ENCODE results near the gene ITIH3.

Gene ITIH3

GRCh38 chr3:52790741-52791140 is 3.9 kb upstream of the ITIH3 start:
- H3K4me1 ChIP-seq (ENCODE audit: control insufficient read depth in 1 of 2, insufficient read depth in 2 of 2, low read length in 2 of 2): no peaks in the 10 kb centered on the region
- H3K9me3 ChIP-seq (ENCODE audit: control insufficient read depth in 1 of 2, low read length in 2 of 2): no peaks in the 10 kb centered on the region
- H3K27ac ChIP-seq (ENCODE audit: low read length): no peak overlapping the region
- no peaks in the 10 kb centered on the region for H3K36me3 ChIP-seq (ENCODE audit: control insufficient read depth in 1 of 2, insufficient read depth in 2 of 2, low read length in 2 of 2)
- H3K27me3 ChIP-seq (ENCODE audit: low read depth, low read length): no peaks in the 10 kb centered on the region
- H3K4me3 ChIP-seq (ENCODE audit: low read depth in 1 of 2, low read length in 2 of 2): no peak overlapping the region

- H3K36me3 ChIP-seq (ENCODE audit: control insufficient read depth in 1 of 2, insufficient read depth in 2 of 2, low read length in 2 of 2): no peaks in the 10 kb centered on the region
- H3K27ac ChIP-seq (ENCODE audit: low read length): no peak overlapping the region
- H3K4me1 ChIP-seq (ENCODE audit: control insufficient read depth in 1 of 2, insufficient read depth in 2 of 2, low read length in 2 of 2): no peaks in the 10 kb centered on the region
- no peaks in the 10 kb centered on the region for H3K9me3 ChIP-seq (ENCODE audit: control insufficient read depth in 1 of 2, low read length in 2 of 2)
- no peak overlapping the region for H3K4me3 ChIP-seq (ENCODE audit: low read depth in 1 of 2, low read length in 2 of 2)
- H3K27me3 ChIP-seq (ENCODE audit: low read depth, low read length): no peaks in the 10 kb centered on the region
Observed at GRCh38 chr3:52791366-52791765, 3.2 kb upstream of the ITIH3 start.

GRCh38 chr3:52791928-52792327 is 2.7 kb upstream of the ITIH3 start:
- Histone ChIP-seq H3K27ac (ENCODE audit: low read length) (no peak overlapping the region), H3K36me3 (ENCODE audit: control insufficient read depth in 1 of 2, insufficient read depth in 2 of 2, low read length in 2 of 2) (no peaks in the 10 kb centered on the region), H3K4me3 (ENCODE audit: low read depth in 1 of 2, low read length in 2 of 2) (no peak overlapping the region), H3K4me1 (ENCODE audit: control insufficient read depth in 1 of 2, insufficient read depth in 2 of 2, low read length in 2 of 2) (no peaks in the 10 kb centered on the region), H3K27me3 (ENCODE audit: low read depth, low read length) (no peaks in the 10 kb centered on the region), H3K9me3 (ENCODE audit: control insufficient read depth in 1 of 2, low read length in 2 of 2) (no peaks in the 10 kb centered on the region)

- Histone ChIP-seq H3K4me3 (ENCODE audit: low read depth in 1 of 2, low read length in 2 of 2) (no peak overlapping the region), H3K27me3 (ENCODE audit: low read depth, low read length) (no peaks in the 10 kb centered on the region), H3K9me3 (ENCODE audit: control insufficient read depth in 1 of 2, low read length in 2 of 2) (no peaks in the 10 kb centered on the region), H3K36me3 (ENCODE audit: control insufficient read depth in 1 of 2, insufficient read depth in 2 of 2, low read length in 2 of 2) (no peaks in the 10 kb centered on the region), H3K27ac (ENCODE audit: low read length) (no peak overlapping the region), H3K4me1 (ENCODE audit: control insufficient read depth in 1 of 2, insufficient read depth in 2 of 2, low read length in 2 of 2) (no peaks in the 10 kb centered on the region)
Observed at GRCh38 chr3:52792413-52792812, 2.2 kb upstream of the ITIH3 start.

DNA sequence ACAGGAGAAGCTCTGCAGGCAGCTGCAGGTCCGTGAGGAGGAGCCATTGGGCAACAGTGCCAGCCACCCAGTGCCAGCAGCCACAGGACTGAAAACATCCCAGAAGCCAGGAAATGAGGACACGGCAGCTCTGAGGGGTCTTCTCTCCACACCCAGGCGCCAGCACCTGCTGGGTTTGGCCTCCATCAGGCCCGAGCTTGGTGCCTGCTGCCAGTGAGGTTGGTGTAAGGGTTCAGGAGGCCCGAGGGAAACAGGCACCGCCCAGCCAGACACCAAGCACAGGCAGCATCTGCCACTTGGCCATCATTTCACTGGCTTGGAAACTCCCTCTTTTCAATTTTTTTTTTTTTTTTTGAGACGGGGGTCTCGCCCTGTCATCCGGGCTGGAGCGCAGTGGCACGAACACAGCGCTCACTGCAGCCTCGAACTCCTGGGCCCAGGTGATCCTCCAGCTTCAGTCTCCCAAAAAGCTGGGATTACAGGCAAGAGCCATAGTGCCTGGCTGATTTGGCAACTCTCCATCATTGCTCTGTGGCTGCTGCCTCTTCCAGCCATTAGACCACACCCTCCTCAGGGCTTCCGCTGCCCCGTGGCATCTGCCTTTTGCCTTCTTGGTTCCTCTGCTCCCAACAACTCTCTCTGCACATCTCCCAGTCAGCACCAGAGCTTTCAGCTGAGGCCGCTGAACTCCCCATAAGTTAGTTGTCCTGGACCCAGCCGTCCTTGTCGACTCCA is 1.5 kb upstream of the ITIH3 start:
- Histone ChIP-seq H3K27me3 (ENCODE audit: low read depth, low read length) (no peaks in the 10 kb centered on the region), H3K9me3 (ENCODE audit: control insufficient read depth in 1 of 2, low read length in 2 of 2) (no peaks in the 10 kb centered on the region), H3K4me3 (ENCODE audit: low read depth in 1 of 2, low read length in 2 of 2) (no peak overlapping the region), H3K36me3 (ENCODE audit: control insufficient read depth in 1 of 2, insufficient read depth in 2 of 2, low read length in 2 of 2) (no peaks in the 10 kb centered on the region), H3K4me1 (ENCODE audit: control insufficient read depth in 1 of 2, insufficient read depth in 2 of 2, low read length in 2 of 2) (no peaks in the 10 kb centered on the region), H3K27ac (ENCODE audit: low read length) (no peak overlapping the region)

DNA sequence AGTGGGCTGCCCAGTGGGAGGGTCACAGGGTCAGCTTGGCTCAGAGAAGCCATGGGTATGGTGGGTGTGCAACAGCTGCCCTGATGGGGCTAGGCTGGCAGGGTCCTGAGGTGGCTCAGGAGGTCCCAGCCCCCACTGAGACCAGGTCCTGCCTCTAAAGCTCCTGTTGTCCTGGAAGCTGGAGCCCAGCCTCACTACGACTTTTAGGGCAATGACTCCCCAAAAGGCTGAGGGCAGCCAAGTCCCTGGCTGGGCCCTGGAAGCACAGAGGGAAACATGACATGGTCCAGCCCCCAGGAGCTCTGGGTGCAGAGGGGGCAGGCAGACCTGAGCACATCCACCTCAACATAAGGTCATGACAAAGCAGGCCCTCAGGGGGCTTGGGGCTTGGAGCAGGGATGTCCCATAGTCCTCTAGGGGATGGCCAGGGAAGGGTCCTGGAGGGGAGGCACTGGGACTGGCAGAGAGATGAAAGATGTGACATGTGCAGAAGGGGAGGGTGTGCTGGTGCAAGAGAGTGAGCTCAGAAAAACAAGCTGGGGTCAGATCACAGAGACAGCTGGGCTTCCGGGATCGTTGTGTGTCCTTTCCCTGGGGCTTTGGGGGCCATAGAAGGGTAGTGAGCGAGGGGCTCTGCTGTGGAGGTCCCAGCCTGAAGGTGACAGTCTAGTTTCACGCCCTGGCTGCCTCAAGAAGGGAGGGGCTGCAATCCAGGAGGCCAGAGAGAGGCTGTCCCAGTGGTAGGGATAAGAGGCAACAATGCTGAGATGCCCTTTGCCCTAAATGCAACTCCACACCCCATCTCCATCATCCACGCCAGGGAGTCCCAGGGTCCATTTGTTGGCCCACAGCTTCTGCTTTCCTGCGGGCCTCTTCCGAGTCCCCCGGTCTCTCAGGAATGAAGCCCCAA is 639 bp upstream of the ITIH3 start:
- no peaks in the 10 kb centered on the region for H3K9me3 ChIP-seq (ENCODE audit: control insufficient read depth in 1 of 2, low read length in 2 of 2)
- no peaks in the 10 kb centered on the region for H3K27me3 ChIP-seq (ENCODE audit: low read depth, low read length)
- no peak overlapping the region for H3K27ac ChIP-seq (ENCODE audit: low read length)
- no peaks in the 10 kb centered on the region for H3K36me3 ChIP-seq (ENCODE audit: control insufficient read depth in 1 of 2, insufficient read depth in 2 of 2, low read length in 2 of 2)
- no peaks in the 10 kb centered on the region for H3K4me1 ChIP-seq (ENCODE audit: control insufficient read depth in 1 of 2, insufficient read depth in 2 of 2, low read length in 2 of 2)
- H3K4me3 ChIP-seq (ENCODE audit: low read depth in 1 of 2, low read length in 2 of 2): no peak overlapping the region

DNA sequence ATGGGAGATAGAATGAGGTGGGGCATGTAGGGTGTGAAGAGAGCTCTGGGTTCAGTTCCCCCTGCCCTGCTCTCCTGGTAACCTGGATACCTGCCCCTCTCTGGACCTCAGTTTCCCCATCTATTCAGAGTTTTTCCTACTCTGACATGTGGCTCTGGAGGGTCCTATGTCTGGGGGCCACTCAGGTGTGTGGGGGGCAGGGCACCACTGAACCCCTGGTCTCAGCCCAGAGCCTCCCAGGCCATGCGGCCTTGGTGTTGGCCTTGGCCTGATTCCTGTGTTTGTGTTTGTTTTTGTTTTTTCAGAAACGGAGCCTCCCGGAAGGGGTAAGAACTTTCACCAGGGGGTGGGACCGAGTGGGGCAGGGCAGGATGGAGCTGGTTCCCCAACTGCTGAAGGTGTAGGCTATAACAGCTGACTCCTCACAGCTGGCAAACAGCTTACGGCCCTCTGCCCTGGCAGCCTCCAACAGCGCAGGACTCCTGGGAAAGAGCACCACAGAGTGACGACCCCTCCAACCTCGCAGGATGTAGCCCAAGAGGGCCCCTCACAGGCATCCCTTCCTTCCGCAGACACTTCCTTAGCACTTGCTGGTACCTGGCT is 803 bp downstream of the ITIH3 start:
- no peaks in the 10 kb centered on the region for H3K4me1 ChIP-seq (ENCODE audit: control insufficient read depth in 1 of 2, insufficient read depth in 2 of 2, low read length in 2 of 2)
- H3K27ac ChIP-seq (ENCODE audit: low read length): no peak overlapping the region
- no peaks in the 10 kb centered on the region for H3K36me3 ChIP-seq (ENCODE audit: control insufficient read depth in 1 of 2, insufficient read depth in 2 of 2, low read length in 2 of 2)
- no peak overlapping the region for H3K4me3 ChIP-seq (ENCODE audit: low read depth in 1 of 2, low read length in 2 of 2)
- H3K9me3 ChIP-seq (ENCODE audit: control insufficient read depth in 1 of 2, low read length in 2 of 2): no peaks in the 10 kb centered on the region
- no peaks in the 10 kb centered on the region for H3K27me3 ChIP-seq (ENCODE audit: low read depth, low read length)

- H3K27ac ChIP-seq (ENCODE audit: low read length): no peak overlapping the region
- no peak overlapping the region for H3K4me3 ChIP-seq (ENCODE audit: low read depth in 1 of 2, low read length in 2 of 2)
- H3K9me3 ChIP-seq (ENCODE audit: control insufficient read depth in 1 of 2, low read length in 2 of 2): no peaks in the 10 kb centered on the region
- H3K27me3 ChIP-seq (ENCODE audit: low read depth, low read length): no peaks in the 10 kb centered on the region
- H3K4me1 ChIP-seq (ENCODE audit: control insufficient read depth in 1 of 2, insufficient read depth in 2 of 2, low read length in 2 of 2): no peaks in the 10 kb centered on the region
- H3K36me3 ChIP-seq (ENCODE audit: control insufficient read depth in 1 of 2, insufficient read depth in 2 of 2, low read length in 2 of 2): no peaks in the 10 kb centered on the region
Observed at GRCh38 chr3:52796411-52796810, 1.8 kb downstream of the ITIH3 start.

GRCh38 chr3:52798376-52798977 is 3.9 kb downstream of the ITIH3 start:
- Histone ChIP-seq H3K4me1 (ENCODE audit: control insufficient read depth in 1 of 2, insufficient read depth in 2 of 2, low read length in 2 of 2) (no peaks in the 10 kb centered on the region), H3K36me3 (ENCODE audit: control insufficient read depth in 1 of 2, insufficient read depth in 2 of 2, low read length in 2 of 2) (no peaks in the 10 kb centered on the region), H3K9me3 (ENCODE audit: control insufficient read depth in 1 of 2, low read length in 2 of 2) (no peaks in the 10 kb centered on the region)

DNA sequence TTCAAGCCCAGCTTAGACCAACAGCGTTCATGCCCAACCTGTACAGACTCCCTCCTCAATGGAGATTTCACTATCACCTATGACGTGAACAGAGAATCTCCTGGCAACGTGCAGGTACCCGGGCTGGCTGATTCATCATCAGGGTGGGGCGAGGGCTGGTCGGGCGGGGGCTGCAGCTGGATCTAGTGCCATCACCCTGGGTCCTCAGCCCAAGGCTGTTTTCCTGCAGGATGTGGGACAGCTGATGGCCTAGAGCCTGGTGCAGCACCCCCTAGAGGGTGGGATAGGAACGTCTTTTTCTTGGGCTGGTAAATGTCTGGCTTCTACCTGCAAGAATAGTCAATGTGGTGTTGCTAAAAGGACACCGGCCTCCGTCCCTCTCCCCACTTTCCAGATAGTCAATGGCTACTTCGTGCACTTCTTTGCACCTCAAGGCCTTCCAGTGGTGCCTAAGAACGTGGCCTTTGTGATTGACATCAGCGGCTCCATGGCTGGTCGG is 4.4 kb downstream of the ITIH3 start:
- Histone ChIP-seq H3K27me3 (ENCODE audit: low read depth, low read length) (no peaks in the 10 kb centered on the region), H3K4me3 (ENCODE audit: low read depth in 1 of 2, low read length in 2 of 2) (no peak overlapping the region), H3K36me3 (ENCODE audit: control insufficient read depth in 1 of 2, insufficient read depth in 2 of 2, low read length in 2 of 2) (no peaks in the 10 kb centered on the region), H3K27ac (ENCODE audit: low read length) (no peak overlapping the region), H3K9me3 (ENCODE audit: control insufficient read depth in 1 of 2, low read length in 2 of 2) (no peaks in the 10 kb centered on the region), H3K4me1 (ENCODE audit: control insufficient read depth in 1 of 2, insufficient read depth in 2 of 2, low read length in 2 of 2) (no peaks in the 10 kb centered on the region)

More at GRCh38 chr3:52798376-52798977, 3.9 kb downstream of the ITIH3 start:
- no peak overlapping the region for H3K27ac ChIP-seq (ENCODE audit: low read length)
- no peaks in the 10 kb centered on the region for H3K27me3 ChIP-seq (ENCODE audit: low read depth, low read length)
- no peak overlapping the region for H3K4me3 ChIP-seq (ENCODE audit: low read depth in 1 of 2, low read length in 2 of 2)

- H3K9me3 ChIP-seq (ENCODE audit: control insufficient read depth in 1 of 2, low read length in 2 of 2): no peaks in the 10 kb centered on the region
- no peak overlapping the region for H3K4me3 ChIP-seq (ENCODE audit: low read depth in 1 of 2, low read length in 2 of 2)
- H3K27me3 ChIP-seq (ENCODE audit: low read depth, low read length): no peaks in the 10 kb centered on the region
- no peaks in the 10 kb centered on the region for H3K4me1 ChIP-seq (ENCODE audit: control insufficient read depth in 1 of 2, insufficient read depth in 2 of 2, low read length in 2 of 2)
- no peaks in the 10 kb centered on the region for H3K36me3 ChIP-seq (ENCODE audit: control insufficient read depth in 1 of 2, insufficient read depth in 2 of 2, low read length in 2 of 2)
- H3K27ac ChIP-seq (ENCODE audit: low read length): no peak overlapping the region
Observed at GRCh38 chr3:52800079-52800478, 5.5 kb downstream of the ITIH3 start.

All from muscle layer of duodenum (tissue), 2 donors.